Right lung (tissue), 5 donors: ENCODE data around the gene ASIP. TPM values are rescaled to one million over a fixed set of nuclear protein-coding genes. Genes with fewer than 3 reads are reported as not detected.
"Not testable (repeated sequence)": the region's sequence is repeated elsewhere in the genome, so short reads cannot be mapped to it uniquely, and the experiment has no call there.

Experiments
- DNase-seq, 2 donors: peaks; one replicate each; pipeline ENCODE4 v3.0.0-alpha.2; 2013
- polyA plus RNA-seq, 5 donors: library from polyadenylated mRNA; unstranded; fragments of 120-200 nt; gene quantifications; one replicate each; pipeline versions ENCODE4 v1.2.1 to v1.2.3, GENCODE V29; 2013; ENCODE audit warnings: inconsistent platforms in 1 of 5, low replicate concordance in 1 of 5; ENCODE audit not compliant: insufficient read length in 5 of 5, insufficient read depth in 1 of 5

The ASIP gene
- polyA plus RNA-seq, 5 donors, result 0.32 to 0.36 (median 0.33) TPM; not detected in 2

- no peak for DNase-seq
These were observed 42.6 kb downstream of the ASIP start for GRCh38 chr20:34283844-34284243.

- DNase-seq, result no peak
These were observed 44.2 kb downstream of the ASIP start for GRCh38 chr20:34285450-34285849.

- DNase-seq, result not testable (repeated sequence)
These were observed 46.3 kb downstream of the ASIP start for GRCh38 chr20:34287500-34287899.

- no peak for DNase-seq
These were observed 49.2 kb downstream of the ASIP start for GRCh38 chr20:34290471-34290870.

- no peak for DNase-seq
These were observed 51.3 kb downstream of the ASIP start for GRCh38 chr20:34292496-34292895.

- no peak for DNase-seq
These were observed 51.9 kb downstream of the ASIP start for GRCh38 chr20:34293119-34293518.

GRCh38 chr20:34293589-34293988 is 52.4 kb downstream of the ASIP start:
- DNase-seq, result no peak

GRCh38 chr20:34294563-34294962 is 53.3 kb downstream of the ASIP start:
- DNase-seq, result no peak

- DNase-seq, result no peak
These were observed 54.1 kb downstream of the ASIP start for GRCh38 chr20:34295284-34295683.

GRCh38 chr20:34296468-34296867 is 55.2 kb downstream of the ASIP start:
- no peak for DNase-seq

- DNase-seq, result not testable (repeated sequence)
These were observed 57.1 kb downstream of the ASIP start for GRCh38 chr20:34298294-34298784.

- no peak for DNase-seq
These were observed 58.5 kb downstream of the ASIP start for GRCh38 chr20:34299556-34300255.

- no peak for DNase-seq
These were observed 59.1 kb downstream of the ASIP start for GRCh38 chr20:34300256-34300806.

- DNase-seq, result no peak
These were observed 59.8 kb downstream of the ASIP start for GRCh38 chr20:34300809-34301586.

GRCh38 chr20:34301587-34302311 is 60.5 kb downstream of the ASIP start:
- DNase-seq, result no peak

- DNase-seq, result no peak
These were observed 61.1 kb downstream of the ASIP start for GRCh38 chr20:34302312-34302722.

- DNase-seq, result peak; percentile 94 to 95
These were observed 61.7 kb downstream of the ASIP start, which contains the start of gene AHCY for GRCh38 chr20:34302723-34303533. TSS of gene AHCY (minus strand) at chr20:34303355. CDS start at chr20:34303270, 85 bp downstream.

GRCh38 chr20:34305333-34306230 is 64.4 kb downstream of the ASIP start:
- DNase-seq, result no peak

GRCh38 chr20:34309691-34310090 is 68.5 kb downstream of the ASIP start:
- DNase-seq, result no peak
